Suppressor macrophage treated with lipopolysaccharide for 1 hour (primary cell): ENCODE results near the gene SLC24A3.
A peak's percentile ranks its signal among the peaks of the same experiment; 100 is the strongest.

ENCODE experiments used
- DNase-seq, 3 donors: peaks; one replicate each; pipeline ENCODE4 v3.0.0-alpha.2; 2020 to 2022

Gene SLC24A3

DNA sequence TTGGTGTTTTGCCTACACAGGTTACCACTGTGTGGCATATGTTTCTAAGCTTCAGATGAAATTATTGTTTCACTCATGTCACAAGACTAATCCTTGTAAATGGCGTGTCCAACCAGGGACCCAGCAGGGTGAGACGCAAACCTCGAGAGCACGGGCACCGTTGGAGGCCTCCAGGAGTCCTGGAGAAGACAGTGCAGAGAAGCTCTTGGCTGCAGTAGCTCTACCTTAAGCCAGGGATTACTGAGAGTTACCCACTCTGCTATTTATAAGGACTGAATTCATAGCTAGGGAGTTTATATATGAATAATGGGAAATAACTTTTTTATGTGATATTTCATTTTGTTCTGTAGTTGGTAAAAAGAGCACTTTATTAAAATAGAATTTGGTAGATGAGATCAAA is 137.4 kb downstream of the SLC24A3 start:
- DNase-seq: no peak

GRCh38 chr20:19351542-19351941 is 139.1 kb downstream of the SLC24A3 start:
- DNase-seq: no peak

GRCh38 chr20:19354950-19355349 is 142.5 kb downstream of the SLC24A3 start:
- DNase-seq: no peak

DNA sequence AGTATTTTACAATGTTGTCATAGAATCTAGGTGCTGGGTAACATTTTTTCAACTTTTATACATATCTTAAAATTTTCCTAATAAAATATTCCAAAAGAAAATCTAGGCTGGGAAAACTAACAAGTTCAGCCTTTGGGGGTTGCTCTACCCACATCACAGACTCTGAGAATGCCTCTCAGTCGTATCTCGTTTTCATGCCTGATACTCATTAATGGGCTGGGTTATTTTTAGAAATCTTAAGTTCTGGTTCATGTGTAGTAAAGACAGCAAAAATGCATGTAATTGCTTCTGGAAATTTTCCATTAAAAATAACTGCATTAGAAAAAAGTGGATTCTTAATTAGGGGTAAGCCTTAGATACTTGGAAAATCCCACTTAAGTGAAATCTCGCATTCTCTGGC is 149.3 kb downstream of the SLC24A3 start:
- DNase-seq: no peak

DNA sequence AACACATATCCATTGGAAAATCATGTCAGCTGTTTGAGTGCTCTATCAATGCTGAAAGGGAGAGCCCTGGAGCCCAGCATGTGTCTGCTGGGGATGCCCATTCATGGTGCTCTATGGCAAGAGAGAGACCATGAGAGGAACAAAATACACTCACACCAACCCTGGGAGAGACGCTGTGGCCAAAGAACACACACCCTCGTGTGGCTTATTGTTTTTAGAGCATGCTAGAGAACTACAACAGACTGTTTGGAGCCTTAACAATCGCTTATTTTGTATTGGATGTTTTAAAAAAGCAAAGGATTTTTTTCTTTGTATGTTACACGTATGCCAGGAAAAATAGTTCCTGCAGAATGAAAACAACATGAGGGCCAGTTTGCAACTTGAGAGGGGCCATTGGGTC is 151.0 kb downstream of the SLC24A3 start:
- no peak for DNase-seq

- no peak for DNase-seq
Measured at GRCh38 chr20:19367591-19367990, 155.1 kb downstream of the SLC24A3 start.

GRCh38 chr20:19368351-19368750 is 155.9 kb downstream of the SLC24A3 start:
- no peak for DNase-seq

- DNase-seq: no peak
Measured at GRCh38 chr20:19370076-19371075, 157.9 kb downstream of the SLC24A3 start.

DNA sequence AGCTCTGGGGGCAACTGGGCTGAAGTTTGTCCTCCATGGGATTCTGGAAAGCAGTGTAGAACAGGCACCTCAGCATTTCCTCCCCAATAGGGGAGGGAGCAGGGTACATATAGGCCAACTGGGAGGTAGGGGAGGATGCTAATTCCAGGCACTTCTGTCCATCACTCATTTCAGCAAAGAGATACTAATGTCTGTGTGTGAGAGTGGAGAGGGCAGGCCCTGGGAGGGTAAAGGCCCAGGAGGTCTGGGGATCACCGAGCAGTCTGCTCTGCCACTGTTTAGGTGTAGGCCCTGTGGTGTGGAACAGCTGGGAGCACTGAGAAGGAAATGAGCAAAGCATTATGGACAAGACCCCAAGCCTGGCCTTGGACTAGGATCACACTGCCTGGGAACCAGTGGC is 158.7 kb downstream of the SLC24A3 start:
- DNase-seq: no peak

DNA sequence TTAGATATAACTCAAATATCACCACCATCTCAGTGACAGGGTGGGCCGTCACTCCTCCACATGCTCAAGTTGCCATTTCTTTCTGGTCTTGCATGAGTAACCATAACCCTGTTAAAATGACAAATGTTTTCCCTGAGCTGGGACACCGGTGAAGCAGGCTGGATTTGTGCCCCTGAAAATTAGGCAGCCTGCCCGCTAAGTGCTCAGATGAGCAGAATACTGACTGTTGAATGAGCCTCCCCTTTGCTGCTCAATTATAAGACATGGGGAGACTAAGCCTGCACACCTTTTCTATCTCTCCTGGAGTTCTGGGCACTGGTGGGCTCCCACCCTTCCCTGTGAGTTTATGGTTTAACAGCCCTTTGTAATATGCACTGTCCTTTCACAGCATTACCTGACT is 161.8 kb downstream of the SLC24A3 start:
- no peak for DNase-seq

GRCh38 chr20:19375395-19375794 is 163.0 kb downstream of the SLC24A3 start:
- DNase-seq: peak in 1 of 3 donors; percentile 1

DNA sequence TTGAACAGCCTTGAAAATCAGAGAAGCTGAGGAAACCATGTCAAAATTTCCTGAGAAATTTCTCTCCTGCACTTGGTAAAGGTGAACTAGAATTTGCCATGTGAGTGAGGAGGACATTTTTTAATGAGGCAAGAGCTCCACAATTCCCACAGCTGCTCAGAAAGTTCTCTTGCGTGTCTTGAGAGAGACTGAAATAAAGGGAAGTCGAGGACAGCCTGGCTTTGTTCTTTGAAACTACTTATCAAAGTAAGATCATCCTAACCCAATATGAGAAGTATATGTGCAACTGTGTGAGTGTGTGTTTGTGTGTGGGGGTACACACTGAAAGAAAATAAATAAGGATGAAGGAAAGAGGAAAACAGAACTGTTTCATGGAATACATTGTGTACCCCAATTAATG is 163.4 kb downstream of the SLC24A3 start:
- DNase-seq: peak in 1 of 3 donors; percentile 3

GRCh38 chr20:19376451-19377229 is 164.2 kb downstream of the SLC24A3 start:
- DNase-seq: no peak

GRCh38 chr20:19378058-19378457 is 165.6 kb downstream of the SLC24A3 start:
- no peak for DNase-seq

- no peak for DNase-seq
Measured at GRCh38 chr20:19380211-19380610, 167.8 kb downstream of the SLC24A3 start.

DNA sequence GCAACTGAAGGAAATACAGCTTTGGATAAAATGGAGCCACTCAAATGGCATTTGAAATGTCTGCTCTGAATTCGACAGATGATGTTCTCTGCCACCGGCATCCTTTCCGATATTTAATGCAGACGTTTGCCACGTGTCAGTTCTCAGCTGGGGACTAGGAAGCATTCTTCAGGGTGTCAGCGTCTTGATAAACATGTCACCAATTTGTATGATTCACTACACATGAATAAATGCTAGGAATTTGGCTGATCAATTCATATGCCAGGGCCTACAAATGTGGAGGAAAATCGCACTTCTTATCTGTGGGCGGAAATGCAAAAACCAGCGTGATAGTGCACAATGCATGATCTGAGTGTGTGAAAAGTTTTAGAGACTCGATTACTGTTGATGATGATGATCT is 169.5 kb downstream of the SLC24A3 start:
- no peak for DNase-seq

GRCh38 chr20:19382386-19383340 is 170.2 kb downstream of the SLC24A3 start:
- DNase-seq: no peak

DNA sequence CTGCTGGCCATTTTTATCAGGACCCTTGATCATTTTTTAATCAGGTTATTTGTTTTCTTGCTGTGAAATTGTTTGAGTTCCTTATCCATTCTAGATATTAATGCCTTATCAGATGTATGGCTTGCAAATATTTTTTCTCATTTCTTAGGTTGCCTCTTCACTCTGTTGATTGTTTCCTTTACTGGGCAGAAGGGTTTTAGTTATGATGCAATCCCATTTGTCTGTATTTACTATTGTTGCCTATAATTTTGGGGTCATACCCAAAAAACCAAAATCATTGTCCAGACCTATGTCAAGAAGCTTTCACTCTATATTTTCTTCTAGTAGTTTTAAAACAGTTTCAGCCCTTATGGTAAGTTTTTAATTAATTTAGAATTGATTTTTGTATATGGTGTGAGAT is 172.5 kb downstream of the SLC24A3 start:
- no peak for DNase-seq

DNA sequence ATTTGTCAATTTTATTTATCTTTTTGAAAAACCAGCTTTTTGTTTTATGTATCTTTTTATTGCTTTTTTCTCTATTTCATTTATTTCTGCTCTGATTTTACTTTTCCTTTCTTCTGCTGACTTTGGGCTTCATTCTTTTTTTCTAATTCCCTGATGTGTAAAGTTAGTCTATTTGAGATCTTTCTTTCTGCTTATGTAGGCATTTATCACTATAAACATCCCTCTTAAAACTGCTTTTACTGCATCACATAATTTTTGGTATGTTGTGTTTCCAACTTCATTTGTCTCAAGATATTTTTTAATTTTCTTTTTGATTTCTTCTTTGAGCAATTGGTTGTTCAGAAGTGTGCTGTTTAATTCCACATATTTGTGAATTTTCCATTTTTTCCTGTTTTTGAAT is 174.8 kb downstream of the SLC24A3 start:
- no peak for DNase-seq

- DNase-seq: no peak
Measured at GRCh38 chr20:19392344-19393130, 180.1 kb downstream of the SLC24A3 start.

- DNase-seq: no peak
Measured at GRCh38 chr20:19396460-19397081, 184.1 kb downstream of the SLC24A3 start.
